Activated CD8-positive, alpha-beta memory T cell treated with anti-CD3 and anti-CD28 coated beads for 24 hours (primary cell): ENCODE results near the gene SYMPK.

Experiments used
- DNase-seq: peaks from one replicate; pipeline ENCODE4 v3.0.0-alpha.2; 2020

SYMPK gene

GRCh38 chr19:45824531-45825262 is 38.2 kb downstream of the SYMPK start:
- DNase-seq, result no peak

GRCh38 chr19:45824041-45824471 is 38.9 kb downstream of the SYMPK start:
- DNase-seq, result no peak

DNA sequence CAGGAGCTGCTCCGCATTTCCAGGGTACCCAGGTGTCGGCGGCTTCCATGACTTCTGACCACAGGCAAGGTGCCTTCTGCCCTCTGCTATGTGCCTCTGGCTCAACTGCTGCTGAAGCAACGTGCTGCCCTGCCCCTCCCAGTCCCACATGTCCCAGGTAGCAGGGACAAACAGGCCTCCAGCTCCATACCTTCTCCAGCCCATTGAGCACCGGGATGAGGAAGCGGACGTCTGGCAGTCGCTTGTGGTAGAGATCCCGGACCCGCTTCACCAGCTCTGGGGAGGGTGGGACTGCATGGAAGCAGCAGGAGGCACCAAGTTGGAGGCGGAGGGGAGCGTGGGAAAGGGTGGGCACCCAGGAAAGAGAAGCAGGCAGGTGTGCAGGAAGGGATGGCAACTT is 39.8 kb downstream of the SYMPK start:
- DNase-seq, result no peak

GRCh38 chr19:45822716-45823115 is 40.2 kb downstream of the SYMPK start:
- no peak for DNase-seq

DNA sequence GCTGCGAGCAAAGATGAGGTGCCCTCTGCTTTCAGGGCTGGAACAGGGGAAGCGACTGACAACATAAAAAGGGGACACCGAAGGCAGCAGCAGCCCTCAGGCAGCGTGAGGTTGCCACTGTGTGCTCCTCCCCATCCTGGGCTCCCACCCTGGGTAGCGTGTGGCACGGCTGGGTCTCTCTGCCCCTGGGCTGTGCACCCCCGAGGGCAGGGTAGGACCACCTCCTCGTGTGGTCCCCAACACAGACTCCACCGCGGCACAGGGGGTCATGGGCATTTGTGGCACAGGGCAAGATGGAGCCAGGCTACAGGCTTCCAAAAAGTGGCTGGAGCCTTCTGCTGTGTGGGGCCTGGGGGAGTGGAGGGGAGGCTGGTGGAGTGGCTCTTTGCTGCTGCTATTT is 41.4 kb downstream of the SYMPK start:
- no peak for DNase-seq

- no peak for DNase-seq
Observed at GRCh38 chr19:45821103-45821521, 41.8 kb downstream of the SYMPK start.

- DNase-seq, result no peak
Observed at GRCh38 chr19:45820413-45821102, 42.4 kb downstream of the SYMPK start.

DNA sequence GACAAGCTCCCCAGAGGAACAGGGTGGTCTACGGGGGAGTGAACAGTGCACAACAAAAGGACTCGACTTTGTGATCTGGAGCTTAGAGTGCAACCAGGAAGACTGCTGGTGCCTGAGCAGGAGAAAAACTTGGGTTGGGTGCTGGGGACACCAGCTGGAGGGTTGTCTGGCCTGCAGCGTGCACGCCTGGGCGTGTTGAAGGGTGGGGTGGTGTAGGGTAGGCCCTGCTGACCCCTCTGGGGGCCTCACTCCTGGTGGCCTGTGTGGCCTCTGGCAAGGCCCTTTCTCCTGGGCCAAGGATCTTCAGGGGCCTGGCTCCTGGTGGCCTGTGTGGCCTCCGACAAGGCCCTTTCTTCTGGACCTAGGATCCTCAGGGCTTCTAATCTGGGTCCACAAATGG is 43.2 kb downstream of the SYMPK start:
- no peak for DNase-seq

GRCh38 chr19:45817725-45818301 is 45.1 kb downstream of the SYMPK start:
- DNase-seq, result no peak

- peak; percentile 99 for DNase-seq
Observed at GRCh38 chr19:45817010-45817724, 45.8 kb downstream of the SYMPK start.

GRCh38 chr19:45816236-45817009 is 46.5 kb downstream of the SYMPK start:
- DNase-seq, result no peak

GRCh38 chr19:45815481-45816216 is 47.3 kb downstream of the SYMPK start:
- DNase-seq, result no peak

GRCh38 chr19:45814851-45815480 is 48.0 kb downstream of the SYMPK start, which contains the start of gene RSPH6A:
Gene RSPH6A, minus strand, starts transcription at chr19:45815308. Its CDS starts 132 bp downstream, at chr19:45815176.
- no peak for DNase-seq

DNA sequence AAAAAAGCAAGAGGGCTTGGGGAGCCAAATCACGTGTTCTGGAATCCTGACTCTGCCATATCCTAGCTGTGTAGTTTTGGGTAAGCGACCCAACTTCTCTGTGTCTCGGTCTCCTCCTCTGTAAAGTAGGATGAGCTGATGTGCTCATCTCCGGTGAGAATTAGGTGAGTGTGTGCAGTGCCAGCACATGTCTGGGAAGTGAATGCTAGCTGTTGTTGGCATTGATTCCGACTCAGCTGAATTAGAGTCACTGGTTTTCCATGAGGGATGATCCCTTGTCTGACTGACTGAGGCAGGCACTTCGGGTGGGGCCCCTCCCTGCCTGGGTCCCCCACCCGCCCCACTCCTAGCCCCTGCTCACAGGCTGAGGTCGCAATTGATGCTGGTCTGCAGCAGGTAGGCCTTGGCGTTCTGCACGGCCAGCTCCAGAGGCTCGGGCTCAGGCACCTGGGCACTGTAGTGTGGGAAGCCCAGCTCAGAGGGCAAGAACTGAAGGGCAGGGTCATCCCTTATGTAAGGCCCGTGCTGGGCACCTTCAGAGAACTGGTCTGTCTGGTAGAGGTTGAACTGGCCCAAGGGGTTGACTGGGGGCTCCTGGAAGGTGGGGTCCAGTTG is 48.7 kb downstream of the SYMPK start:
- DNase-seq, result peak; percentile 59

DNA sequence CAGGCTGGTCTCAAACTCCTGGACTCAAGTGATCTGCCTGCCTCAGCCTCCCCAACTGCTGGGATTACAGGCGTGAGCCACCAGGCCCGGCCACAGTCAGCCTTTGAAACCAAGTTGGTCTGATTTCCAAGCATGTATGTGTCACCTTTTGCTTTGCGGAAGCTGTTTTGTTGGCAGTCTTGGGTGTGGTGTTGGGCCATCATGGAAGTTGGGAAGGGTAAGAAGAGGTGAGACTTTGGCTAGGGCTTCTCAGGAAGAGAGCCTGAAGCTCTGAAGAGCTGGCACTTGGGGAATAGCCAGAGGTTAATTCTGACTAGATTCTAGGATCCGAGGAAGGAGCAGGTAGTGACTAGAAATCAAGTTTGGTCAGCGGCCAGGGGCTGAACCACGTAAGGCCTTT is 50.6 kb downstream of the SYMPK start:
- DNase-seq, result no peak

- no peak for DNase-seq
Observed at GRCh38 chr19:45809643-45810159, 53.2 kb downstream of the SYMPK start.

DNA sequence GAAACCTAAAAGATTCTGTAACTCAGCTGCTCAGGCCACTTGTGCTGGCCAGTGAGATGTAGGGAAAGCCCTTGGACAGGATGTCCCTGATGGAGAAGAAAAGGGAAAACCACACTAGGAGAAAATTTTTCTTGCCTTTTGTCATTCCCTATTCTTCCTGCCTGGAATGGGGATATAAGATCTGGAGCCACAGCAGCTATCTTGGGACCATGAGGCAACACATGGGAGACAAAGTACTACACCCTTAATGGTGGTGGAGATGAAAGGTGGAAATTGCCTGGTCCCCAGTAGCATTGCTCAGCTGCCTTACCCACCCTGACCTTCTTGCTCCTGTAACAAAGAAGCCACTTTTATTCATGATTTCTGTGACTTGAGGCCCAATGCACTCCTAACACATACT is 57.2 kb downstream of the SYMPK start:
- DNase-seq, result no peak

GRCh38 chr19:45804959-45805230 is 58.1 kb downstream of the SYMPK start:
- no peak for DNase-seq

- DNase-seq, result no peak
Observed at GRCh38 chr19:45804140-45804958, 58.6 kb downstream of the SYMPK start.

DNA sequence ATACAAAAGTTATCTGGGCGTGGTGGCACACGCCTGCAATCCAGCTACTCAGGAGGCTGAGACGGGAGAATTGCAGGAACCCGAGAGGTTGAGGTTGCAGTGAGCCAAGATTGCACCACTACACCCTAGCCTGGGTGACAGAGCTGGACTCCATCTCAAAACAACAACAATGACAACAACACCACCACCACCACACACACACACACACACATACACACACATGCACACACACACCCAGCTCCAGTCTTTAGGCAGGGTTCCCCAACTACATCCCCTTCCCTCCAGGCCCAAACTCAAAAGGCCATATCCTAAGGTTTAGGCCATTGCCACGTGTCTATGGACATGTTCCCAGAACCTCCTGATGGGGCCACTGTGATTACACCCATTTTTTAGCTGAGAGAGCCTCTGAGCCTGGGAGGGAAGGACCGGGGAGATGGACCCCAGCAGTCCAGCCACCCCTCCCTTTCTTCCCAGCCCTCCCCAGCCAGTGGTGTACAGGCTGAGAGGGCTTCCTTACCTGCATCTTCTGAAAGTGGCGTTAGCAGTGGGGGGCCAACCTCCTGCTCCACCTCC is 61.3 kb downstream of the SYMPK start:
- no peak for DNase-seq
